ENCODE data around the gene KIF1B. TPM values are rescaled to one million over a fixed set of nuclear protein-coding genes. Genes with fewer than 3 reads are reported as not detected.

The KIF1B gene
- total and polyA plus RNA-seq, 9 of the 15 experiments (the other 6 are each of a cell fraction or from before 2014, with no cell fraction given), result 2.8 to 19.8 (median 11.9) TPM

DNA sequence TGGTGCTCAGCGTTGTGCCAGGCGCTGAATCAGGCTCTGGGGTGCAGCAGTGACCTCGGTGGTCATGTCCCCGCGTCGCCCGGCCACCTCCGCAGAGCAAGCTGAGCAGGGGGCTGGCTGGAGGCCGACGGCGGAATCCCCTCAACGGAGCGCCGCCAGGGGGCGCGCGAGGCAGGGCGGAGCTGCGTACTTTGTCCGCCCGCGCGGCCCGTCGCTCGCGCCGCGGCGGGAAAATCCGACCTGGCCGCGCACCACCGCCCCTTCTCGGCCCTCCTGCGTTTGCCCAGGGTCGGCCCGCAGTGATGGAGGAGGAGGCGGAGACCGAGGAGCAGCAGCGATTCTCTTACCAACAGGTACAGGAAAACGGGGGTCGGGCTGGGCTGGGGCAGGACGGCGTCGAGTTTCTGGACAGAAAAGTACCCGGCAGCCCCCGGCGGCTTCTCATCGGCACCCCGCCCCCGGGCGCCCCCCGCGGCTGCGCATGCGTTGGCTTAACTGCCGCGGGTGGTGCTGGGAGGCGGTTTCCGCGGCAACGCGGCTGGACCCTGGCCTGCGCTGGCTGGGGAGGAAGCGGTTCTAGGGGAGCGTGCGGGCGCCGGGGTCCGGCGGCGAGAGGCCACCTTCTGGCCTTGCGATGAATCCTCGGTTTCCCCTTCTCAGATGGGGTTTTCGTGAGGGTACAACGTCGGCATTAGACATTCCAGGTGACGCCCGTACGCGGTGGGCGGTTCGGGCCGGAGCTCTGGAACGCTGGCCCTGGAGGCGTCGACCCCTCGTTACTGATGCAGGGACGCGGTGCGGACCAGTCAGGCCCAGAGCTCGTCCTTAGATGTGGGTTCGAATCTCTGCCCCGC lies 220.1 kb downstream of the KIF1B start, which contains the start of gene CENPS (continued):
- TF ChIP-seq, protein P1, sequence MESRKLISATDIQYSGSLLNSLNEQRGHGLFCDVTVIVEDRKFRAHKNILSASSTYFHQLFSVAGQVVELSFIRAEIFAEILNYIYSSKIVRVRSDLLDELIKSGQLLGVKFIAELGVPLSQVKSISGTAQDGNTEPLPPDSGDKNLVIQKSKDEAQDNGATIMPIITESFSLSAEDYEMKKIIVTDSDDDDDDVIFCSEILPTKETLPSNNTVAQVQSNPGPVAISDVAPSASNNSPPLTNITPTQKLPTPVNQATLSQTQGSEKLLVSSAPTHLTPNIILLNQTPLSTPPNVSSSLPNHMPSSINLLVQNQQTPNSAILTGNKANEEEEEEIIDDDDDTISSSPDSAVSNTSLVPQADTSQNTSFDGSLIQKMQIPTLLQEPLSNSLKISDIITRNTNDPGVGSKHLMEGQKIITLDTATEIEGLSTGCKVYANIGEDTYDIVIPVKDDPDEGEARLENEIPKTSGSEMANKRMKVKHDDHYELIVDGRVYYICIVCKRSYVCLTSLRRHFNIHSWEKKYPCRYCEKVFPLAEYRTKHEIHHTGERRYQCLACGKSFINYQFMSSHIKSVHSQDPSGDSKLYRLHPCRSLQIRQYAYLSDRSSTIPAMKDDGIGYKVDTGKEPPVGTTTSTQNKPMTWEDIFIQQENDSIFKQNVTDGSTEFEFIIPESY (CRISPR knock-in tag; IDR thresholded peaks at IDR 0.05), result peak; percentile 90
- TF ChIP-seq XRCC4 (IDR thresholded peaks at IDR 0.05; ENCODE audit: extremely low read depth, insufficient read depth, insufficient read length) (no peak), GTF2A2 (tag; IDR thresholded peaks at IDR 0.05) (peak; percentile 16; the same call in 1 of the 2 replicates), ZBTB1 (CRISPR knock-in tag; IDR thresholded peaks at IDR 0.05; ENCODE audit: borderline replicate concordance, low read depth) (0 out of 2 replicates have a peak, but pooled peaks have one; percentile 57), SOX6 (IDR thresholded peaks at IDR 0.05) (peak; percentile 74), TGIF2 (CRISPR knock-in tag; IDR thresholded peaks at IDR 0.05) (no peak), BRD9 (IDR thresholded peaks at IDR 0.05; ENCODE audit: low read depth, partially characterized antibody) (no peak), ZNF133 (CRISPR knock-in tag; IDR thresholded peaks at IDR 0.05) (peak; percentile 86; the same call in 1 of the 2 replicates), ZBED1 (IDR thresholded peaks at IDR 0.05) (0 out of 2 replicates have a peak, but pooled peaks have one; percentile 25), ZNF224 (CRISPR knock-in tag; IDR thresholded peaks at IDR 0.05) (no peak), ZKSCAN1 (IDR thresholded peaks at IDR 0.05; ENCODE audit: low read depth, low read length) (0 out of 2 replicates have a peak, but pooled peaks have one; percentile 18), ZNF584 (CRISPR knock-in tag; IDR thresholded peaks at IDR 0.05; ENCODE audit: low read depth) (no peak; the same call in 1 of the 2 replicates), ZFP1 (CRISPR knock-in tag; IDR thresholded peaks at IDR 0.05) (no peak), GABPB2 (CRISPR knock-in tag; conservative IDR thresholded peaks at IDR 0.05) (no peak)
- TF ChIP-seq, protein P2, sequence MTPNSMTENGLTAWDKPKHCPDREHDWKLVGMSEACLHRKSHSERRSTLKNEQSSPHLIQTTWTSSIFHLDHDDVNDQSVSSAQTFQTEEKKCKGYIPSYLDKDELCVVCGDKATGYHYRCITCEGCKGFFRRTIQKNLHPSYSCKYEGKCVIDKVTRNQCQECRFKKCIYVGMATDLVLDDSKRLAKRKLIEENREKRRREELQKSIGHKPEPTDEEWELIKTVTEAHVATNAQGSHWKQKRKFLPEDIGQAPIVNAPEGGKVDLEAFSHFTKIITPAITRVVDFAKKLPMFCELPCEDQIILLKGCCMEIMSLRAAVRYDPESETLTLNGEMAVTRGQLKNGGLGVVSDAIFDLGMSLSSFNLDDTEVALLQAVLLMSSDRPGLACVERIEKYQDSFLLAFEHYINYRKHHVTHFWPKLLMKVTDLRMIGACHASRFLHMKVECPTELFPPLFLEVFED (CRISPR knock-in tag; conservative IDR thresholded peaks at IDR 0.05), result no peak
- TF ChIP-seq, protein P3, sequence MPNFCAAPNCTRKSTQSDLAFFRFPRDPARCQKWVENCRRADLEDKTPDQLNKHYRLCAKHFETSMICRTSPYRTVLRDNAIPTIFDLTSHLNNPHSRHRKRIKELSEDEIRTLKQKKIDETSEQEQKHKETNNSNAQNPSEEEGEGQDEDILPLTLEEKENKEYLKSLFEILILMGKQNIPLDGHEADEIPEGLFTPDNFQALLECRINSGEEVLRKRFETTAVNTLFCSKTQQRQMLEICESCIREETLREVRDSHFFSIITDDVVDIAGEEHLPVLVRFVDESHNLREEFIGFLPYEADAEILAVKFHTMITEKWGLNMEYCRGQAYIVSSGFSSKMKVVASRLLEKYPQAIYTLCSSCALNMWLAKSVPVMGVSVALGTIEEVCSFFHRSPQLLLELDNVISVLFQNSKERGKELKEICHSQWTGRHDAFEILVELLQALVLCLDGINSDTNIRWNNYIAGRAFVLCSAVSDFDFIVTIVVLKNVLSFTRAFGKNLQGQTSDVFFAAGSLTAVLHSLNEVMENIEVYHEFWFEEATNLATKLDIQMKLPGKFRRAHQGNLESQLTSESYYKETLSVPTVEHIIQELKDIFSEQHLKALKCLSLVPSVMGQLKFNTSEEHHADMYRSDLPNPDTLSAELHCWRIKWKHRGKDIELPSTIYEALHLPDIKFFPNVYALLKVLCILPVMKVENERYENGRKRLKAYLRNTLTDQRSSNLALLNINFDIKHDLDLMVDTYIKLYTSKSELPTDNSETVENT (CRISPR knock-in tag; IDR thresholded peaks at IDR 0.05), result peak; percentile 59; the same call in 1 of the 2 replicates
- TF ChIP-seq, protein P4, sequence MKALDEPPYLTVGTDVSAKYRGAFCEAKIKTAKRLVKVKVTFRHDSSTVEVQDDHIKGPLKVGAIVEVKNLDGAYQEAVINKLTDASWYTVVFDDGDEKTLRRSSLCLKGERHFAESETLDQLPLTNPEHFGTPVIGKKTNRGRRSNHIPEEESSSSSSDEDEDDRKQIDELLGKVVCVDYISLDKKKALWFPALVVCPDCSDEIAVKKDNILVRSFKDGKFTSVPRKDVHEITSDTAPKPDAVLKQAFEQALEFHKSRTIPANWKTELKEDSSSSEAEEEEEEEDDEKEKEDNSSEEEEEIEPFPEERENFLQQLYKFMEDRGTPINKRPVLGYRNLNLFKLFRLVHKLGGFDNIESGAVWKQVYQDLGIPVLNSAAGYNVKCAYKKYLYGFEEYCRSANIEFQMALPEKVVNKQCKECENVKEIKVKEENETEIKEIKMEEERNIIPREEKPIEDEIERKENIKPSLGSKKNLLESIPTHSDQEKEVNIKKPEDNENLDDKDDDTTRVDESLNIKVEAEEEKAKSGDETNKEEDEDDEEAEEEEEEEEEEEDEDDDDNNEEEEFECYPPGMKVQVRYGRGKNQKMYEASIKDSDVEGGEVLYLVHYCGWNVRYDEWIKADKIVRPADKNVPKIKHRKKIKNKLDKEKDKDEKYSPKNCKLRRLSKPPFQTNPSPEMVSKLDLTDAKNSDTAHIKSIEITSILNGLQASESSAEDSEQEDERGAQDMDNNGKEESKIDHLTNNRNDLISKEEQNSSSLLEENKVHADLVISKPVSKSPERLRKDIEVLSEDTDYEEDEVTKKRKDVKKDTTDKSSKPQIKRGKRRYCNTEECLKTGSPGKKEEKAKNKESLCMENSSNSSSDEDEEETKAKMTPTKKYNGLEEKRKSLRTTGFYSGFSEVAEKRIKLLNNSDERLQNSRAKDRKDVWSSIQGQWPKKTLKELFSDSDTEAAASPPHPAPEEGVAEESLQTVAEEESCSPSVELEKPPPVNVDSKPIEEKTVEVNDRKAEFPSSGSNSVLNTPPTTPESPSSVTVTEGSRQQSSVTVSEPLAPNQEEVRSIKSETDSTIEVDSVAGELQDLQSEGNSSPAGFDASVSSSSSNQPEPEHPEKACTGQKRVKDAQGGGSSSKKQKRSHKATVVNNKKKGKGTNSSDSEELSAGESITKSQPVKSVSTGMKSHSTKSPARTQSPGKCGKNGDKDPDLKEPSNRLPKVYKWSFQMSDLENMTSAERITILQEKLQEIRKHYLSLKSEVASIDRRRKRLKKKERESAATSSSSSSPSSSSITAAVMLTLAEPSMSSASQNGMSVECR (CRISPR knock-in tag; IDR thresholded peaks at IDR 0.05), result peak; percentile 97
